Measurements from ENCODE around the gene FOXN4.

GRCh38 chr12:109241936-109242335, 67.1 kb downstream of the FOXN4 start:
- no peak for TF ChIP-seq CTCF (IDR thresholded peaks at IDR 0.05; ENCODE audit: low read length)
- TF ChIP-seq EZH2 (IDR thresholded peaks at IDR 0.05; ENCODE audit: borderline replicate concordance, low read length) = no peak

Measured in OCI-LY1 (cell line).